Measurements from ENCODE around the gene MLLT11.

GRCh38 chr1:151024540-151025146 lies 35.6 kb upstream of the MLLT11 start:
- TF ChIP-seq CTCF (conservative IDR thresholded peaks at IDR 0.05; ENCODE audit: low read depth, low read length) (peak; percentile 71), POLR2A (IDR thresholded peaks at IDR 0.05; ENCODE audit: low read depth, low read length) (no peak), USF2 (IDR thresholded peaks at IDR 0.05; ENCODE audit: low read depth, low read length) (no peak), MAFK (IDR thresholded peaks at IDR 0.05; ENCODE audit: low read depth, low read length) (no peak), CEBPB (IDR thresholded peaks at IDR 0.05; ENCODE audit: low read depth, low read length) (no peak), RFX5 (IDR thresholded peaks at IDR 0.05; ENCODE audit: low read depth, low read length) (no peak), RCOR1 (IDR thresholded peaks at IDR 0.05; ENCODE audit: insufficient replicate concordance, low read length) (no peak), SMC3 (IDR thresholded peaks at IDR 0.05; ENCODE audit: low read depth, low read length) (peak; percentile 67), FOS (IDR thresholded peaks at IDR 0.05; ENCODE audit: low read depth, low read length) (no peak), MAZ (IDR thresholded peaks at IDR 0.05; ENCODE audit: borderline replicate concordance, low read depth, low read length) (no peak), RAD21 (IDR thresholded peaks at IDR 0.05; ENCODE audit: low read length) (peak; percentile 79), NFE2L2 (IDR thresholded peaks at IDR 0.05; ENCODE audit: low read depth, low read length) (no peak)

Data from IMR-90 (cell line).